Glutamatergic neuron (in vitro differentiated cells): ENCODE measurements around the gene GSC2. TPM values are rescaled to one million over a fixed set of nuclear protein-coding genes. Genes with fewer than 3 reads are reported as not detected.
A peak's percentile ranks its signal among the peaks of the same experiment; 100 is the strongest.

Experiments used
- DNase-seq: peaks from one replicate; pipeline ENCODE4 v3.0.0; 2022
- H3K27ac Mint-ChIP-seq: one replicate; pipeline ENCODE4 v1.8.0; 2020; ENCODE audit warnings: mild to moderate bottlenecking, mixed read lengths, inconsistent platforms; ENCODE audit not compliant: unreplicated experiment
- H3K27me3 Mint-ChIP-seq: one replicate; pipeline ENCODE4 v1.8.0; 2020; ENCODE audit warnings: mild to moderate bottlenecking, moderate library complexity, mixed read lengths, inconsistent platforms; ENCODE audit not compliant: unreplicated experiment
- H3K36me3 Mint-ChIP-seq: one replicate; pipeline ENCODE4 v1.8.0; 2020; ENCODE audit warnings: mild to moderate bottlenecking, mixed read lengths, inconsistent platforms; ENCODE audit not compliant: unreplicated experiment
- H3K4me1 Mint-ChIP-seq: one replicate; pipeline ENCODE4 v1.8.0; 2020; ENCODE audit warnings: mild to moderate bottlenecking, low read depth, mixed read lengths, inconsistent platforms; ENCODE audit not compliant: unreplicated experiment
- H3K4me3 Mint-ChIP-seq: one replicate; pipeline ENCODE4 v1.8.0; 2020; ENCODE audit warnings: mild to moderate bottlenecking, mixed read lengths, inconsistent platforms; ENCODE audit not compliant: unreplicated experiment
- H3K9me3 Mint-ChIP-seq: one replicate; pipeline ENCODE4 v1.8.0; 2020; ENCODE audit warnings: mild to moderate bottlenecking, moderate library complexity, mixed read lengths, inconsistent platforms; ENCODE audit not compliant: unreplicated experiment
- total RNA-seq: library from RNA; stranded (reverse); fragmentation: NEBNext Ultra II Directional; extraction: Animal tissue kit (Norgen Biotek cat#: 25700); gene quantifications from one replicate; pipeline ENCODE4 v1.2.1, GENCODE V29; 2021; ENCODE audit not compliant: unreplicated experiment
- TF ChIP-seq, protein P1 (sequence below): fragments of 200-600 bp; sonication (generic); IDR thresholded peaks from one replicate; pipeline ENCODE4 v1.5.0; 2021; ENCODE audit not compliant: partially characterized antibody, unreplicated experiment

Gene GSC2
- total RNA-seq, 1 donor from 2014 or later: not detected

DNA sequence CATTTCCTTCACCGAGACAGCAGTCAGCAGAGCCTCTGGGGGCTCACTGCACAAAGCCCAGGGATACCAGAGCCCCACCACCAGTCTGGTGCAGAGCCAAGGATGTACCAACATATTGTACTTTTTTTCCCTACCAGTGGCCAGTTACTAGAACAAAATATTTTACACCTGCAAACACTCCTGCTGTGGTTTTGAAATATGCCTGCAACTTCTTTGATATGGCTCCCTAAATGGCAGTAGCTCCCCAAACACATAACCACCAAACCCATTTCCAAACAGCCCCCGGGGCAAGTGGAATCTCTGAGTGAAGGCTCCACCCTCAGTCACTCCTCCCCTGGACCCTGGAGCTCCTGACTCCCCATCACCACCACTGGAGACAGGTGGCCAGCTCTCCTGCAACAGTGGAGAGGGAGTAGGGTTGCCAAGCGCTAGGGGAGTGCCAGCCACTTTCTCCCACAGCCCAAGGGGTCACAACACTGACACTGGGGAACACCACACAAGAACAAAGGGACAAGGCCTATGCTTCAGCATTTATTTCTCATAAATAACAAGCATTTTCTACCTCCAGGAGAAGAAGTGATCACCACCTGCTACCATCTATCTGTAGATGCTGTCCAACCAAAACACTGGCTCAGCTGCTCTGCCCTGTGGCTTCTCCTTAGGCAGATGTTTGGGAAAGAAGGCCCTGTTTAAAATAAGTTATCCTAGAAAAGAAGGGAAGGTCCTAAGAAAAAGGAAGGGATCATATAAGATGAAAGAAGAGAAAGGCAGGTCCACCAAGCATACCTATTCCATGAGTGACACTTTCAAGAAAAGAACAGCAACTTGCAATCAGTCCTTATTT is 43.0 kb downstream of the GSC2 start:
- Mint-ChIP-seq H3K4me3 (peak overlapping the region; percentile 6), H3K4me1 (peaks cover 37% of the 10 kb centered on the region), H3K36me3 (no peaks in the 10 kb centered on the region), H3K27me3 (peaks cover 10% of the 10 kb centered on the region), H3K9me3 (peaks cover 11% of the 10 kb centered on the region), H3K27ac (no peak overlapping the region)
- no peak for DNase-seq
- TF ChIP-seq, protein P1, sequence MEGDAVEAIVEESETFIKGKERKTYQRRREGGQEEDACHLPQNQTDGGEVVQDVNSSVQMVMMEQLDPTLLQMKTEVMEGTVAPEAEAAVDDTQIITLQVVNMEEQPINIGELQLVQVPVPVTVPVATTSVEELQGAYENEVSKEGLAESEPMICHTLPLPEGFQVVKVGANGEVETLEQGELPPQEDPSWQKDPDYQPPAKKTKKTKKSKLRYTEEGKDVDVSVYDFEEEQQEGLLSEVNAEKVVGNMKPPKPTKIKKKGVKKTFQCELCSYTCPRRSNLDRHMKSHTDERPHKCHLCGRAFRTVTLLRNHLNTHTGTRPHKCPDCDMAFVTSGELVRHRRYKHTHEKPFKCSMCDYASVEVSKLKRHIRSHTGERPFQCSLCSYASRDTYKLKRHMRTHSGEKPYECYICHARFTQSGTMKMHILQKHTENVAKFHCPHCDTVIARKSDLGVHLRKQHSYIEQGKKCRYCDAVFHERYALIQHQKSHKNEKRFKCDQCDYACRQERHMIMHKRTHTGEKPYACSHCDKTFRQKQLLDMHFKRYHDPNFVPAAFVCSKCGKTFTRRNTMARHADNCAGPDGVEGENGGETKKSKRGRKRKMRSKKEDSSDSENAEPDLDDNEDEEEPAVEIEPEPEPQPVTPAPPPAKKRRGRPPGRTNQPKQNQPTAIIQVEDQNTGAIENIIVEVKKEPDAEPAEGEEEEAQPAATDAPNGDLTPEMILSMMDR: no peak

DNA sequence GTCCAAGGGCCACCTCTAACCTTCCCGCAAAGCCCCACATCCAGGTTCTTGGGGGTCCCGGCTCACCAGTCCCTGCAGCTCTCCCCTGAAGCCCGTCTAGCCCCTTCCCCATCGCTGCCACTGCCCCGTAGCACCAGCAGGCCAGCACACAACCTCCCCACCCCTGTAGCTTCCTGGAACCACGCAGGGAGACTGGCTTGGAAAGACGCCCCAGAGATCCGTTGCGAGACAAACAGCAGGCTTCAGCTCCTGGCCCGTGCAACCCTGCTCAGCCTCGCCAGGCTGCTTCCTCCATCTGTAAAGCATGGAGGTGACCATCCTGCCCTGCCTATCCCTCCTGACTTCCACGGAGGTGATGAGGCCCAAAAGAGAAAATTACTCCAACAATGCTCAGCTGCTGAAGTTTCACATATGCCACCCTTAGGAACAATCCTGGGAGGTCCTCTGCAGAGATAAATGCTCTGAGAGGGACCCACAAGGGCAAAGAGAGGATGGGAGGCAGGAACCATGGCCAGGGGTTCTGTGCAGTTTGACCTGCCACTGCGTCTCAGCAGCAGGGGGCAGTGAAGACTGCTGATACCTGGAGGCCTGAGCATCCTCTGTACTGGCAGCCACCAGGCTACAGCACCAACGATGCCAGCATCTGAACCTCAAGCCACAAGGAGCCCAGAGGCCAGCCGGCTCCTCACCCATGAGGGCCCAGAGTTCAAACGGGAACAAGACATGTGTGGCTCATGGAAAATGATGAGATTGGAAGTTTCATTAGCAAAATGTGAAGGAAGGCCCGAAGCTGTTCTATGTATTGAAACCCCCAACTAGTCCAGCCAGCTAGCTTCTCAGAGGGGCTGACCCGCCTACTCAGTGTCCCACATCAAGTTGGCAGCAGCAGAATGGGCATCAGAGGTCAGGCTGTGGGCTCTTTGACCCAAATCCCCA is 44.0 kb downstream of the GSC2 start:
- Mint-ChIP-seq H3K4me3 (no peak overlapping the region), H3K4me1 (peaks cover 32% of the 10 kb centered on the region), H3K27ac (peak overlapping the region; percentile 78), H3K36me3 (no peaks in the 10 kb centered on the region), H3K27me3 (peaks cover 10% of the 10 kb centered on the region), H3K9me3 (peaks cover 9% of the 10 kb centered on the region)
- TF ChIP-seq, protein P1: no peak
- peak; percentile 57 for DNase-seq

DNA sequence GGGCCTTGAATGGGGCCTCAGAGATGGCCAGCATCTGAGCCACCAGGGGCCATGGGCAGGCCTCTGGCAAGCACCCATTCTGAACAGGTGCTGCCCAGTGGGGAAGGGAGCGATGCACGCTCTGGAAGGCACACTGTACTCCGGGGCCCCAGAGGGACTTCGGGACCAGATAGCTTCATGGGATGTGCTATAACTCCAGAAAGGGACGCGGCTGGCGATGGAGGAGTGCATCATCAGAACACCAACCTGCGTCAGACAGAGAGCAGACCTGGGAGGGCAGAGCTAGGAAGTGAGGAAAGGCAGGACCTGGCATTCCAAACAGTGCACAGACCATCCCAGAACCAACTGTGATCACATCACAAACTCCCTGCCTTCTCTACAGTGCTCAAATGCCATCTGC is 44.6 kb downstream of the GSC2 start:
- Mint-ChIP-seq H3K36me3 (no peaks in the 10 kb centered on the region), H3K9me3 (peaks cover 9% of the 10 kb centered on the region), H3K27ac (peak overlapping the region; percentile 55), H3K4me3 (no peak overlapping the region), H3K27me3 (peaks cover 11% of the 10 kb centered on the region), H3K4me1 (peaks cover 29% of the 10 kb centered on the region)
- TF ChIP-seq, protein P1: no peak
- no peak for DNase-seq

DNA sequence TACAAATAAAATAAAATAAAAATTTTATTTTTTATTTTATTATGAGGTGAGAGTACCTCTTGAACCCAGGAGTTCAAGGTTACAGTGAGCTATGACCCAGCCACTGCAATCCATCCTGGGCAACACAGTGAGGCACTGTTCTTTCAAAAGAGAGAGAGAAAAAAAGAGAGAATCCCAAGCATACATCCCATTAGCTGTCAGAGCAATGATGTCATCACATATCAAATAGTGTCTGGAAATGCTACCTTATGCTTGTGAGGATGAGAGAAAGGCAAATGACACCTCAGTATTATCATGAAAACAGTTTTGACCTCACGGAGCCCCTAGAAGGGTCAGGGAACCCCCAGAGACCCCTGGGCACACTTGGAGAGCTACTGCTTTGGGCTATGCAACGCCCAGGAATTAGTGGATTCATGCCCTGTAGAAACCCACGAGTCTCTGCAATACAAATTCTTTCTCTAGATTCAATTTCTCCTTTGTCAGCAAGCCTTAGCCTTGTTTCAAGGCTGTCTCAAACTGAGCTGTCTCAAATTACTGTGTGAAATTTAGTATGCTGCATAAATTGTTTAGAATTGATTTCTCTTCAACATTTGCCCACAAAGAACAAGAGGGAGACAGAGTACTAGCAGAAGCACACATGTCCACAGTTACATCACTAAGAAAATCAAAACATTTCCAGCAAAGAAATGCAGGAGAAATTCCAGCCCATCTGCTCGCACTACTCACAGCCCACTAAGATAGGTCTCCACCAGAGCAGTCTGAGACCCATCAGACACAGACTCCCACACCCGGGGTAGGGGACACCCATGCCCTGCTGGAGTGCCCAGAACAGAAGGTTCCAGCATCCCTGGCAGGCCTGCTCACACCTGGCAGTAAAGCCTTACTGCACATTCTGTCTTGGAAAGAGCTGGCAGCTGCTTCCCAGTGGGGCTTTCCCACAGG is 45.9 kb downstream of the GSC2 start:
- H3K4me1 Mint-ChIP-seq: peaks cover 25% of the 10 kb centered on the region
- TF ChIP-seq, protein P1: no peak
- peak; percentile 44 for DNase-seq
- H3K4me3 Mint-ChIP-seq: peak overlapping the region; percentile 67
- peak overlapping the region; percentile 95 for H3K27ac Mint-ChIP-seq
- peaks cover 9% of the 10 kb centered on the region for H3K9me3 Mint-ChIP-seq
- peaks cover 11% of the 10 kb centered on the region for H3K27me3 Mint-ChIP-seq
- no peaks in the 10 kb centered on the region for H3K36me3 Mint-ChIP-seq
